ENCODE data around the gene HPSE2.
"Not testable (repeated sequence)": the region's sequence is repeated elsewhere in the genome, so short reads cannot be mapped to it uniquely, and the experiment has no call there.

The HPSE2 gene

DNA sequence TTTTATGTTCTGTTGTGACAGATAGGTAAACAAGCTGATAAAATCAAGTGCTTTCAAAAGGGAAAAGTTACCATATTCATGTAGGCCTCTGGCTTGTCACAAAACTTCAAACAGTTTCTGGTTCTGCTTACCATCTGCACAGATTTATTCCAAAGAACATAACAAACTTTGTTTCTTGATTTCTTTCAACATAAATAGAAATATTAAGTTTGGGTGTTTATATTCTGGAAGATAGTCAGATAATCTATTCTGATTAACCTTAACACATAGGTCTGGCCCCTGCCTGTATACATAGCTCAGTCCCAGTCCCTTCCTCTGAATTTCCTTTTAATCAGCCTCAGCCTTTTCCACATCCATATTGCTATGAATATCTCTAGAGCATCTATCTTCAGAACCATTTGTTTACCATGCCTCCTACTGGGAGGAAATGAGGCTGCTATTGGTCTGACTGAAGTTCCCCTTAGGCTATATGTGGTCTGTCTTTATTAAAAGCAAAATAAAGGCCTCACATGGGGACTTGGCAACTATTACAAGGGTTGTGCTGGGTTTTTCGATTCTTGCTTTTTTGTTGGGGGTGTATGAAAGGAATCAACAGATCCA lies 319.0 kb downstream of the HPSE2 start:
- DNase-seq = no peak

DNA sequence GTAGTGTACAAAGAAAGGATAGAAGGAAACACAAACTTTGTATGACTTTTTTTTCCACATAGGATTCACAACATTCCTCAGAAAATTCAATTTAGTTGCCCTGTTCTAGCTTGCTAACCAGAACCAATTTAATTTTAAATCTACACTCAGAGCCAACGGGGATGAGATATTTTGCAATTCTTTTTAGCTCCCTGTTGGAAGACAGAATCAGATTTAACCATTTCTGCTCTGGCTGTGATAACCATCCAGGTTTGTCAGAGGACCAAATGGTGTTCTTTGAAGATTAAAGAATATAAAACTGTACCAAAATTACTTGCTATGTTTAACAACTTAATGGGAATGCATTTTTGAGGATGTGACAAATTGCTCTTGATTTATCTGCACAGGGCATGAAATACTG lies 319.7 kb downstream of the HPSE2 start:
- DNase-seq = no peak

DNA sequence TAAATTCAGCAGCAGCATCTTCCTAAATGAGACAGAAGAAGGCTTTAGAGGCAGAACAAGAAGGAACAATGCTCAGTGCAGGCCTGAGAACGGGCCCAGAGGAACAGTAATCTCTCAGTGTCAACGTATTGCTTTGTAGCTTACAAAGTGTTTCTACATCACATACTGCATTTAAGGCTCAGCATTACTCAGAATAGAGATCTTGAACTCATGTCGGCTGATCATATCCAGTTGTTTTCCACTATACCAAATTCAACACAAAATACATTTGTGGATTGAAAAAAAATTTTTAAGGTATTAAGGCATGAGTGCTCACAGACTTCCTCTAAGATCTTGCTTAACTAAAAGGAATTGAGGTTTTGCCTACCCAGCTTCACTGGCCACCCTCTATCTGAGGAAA lies 325.1 kb downstream of the HPSE2 start:
- no peak for DNase-seq

DNA sequence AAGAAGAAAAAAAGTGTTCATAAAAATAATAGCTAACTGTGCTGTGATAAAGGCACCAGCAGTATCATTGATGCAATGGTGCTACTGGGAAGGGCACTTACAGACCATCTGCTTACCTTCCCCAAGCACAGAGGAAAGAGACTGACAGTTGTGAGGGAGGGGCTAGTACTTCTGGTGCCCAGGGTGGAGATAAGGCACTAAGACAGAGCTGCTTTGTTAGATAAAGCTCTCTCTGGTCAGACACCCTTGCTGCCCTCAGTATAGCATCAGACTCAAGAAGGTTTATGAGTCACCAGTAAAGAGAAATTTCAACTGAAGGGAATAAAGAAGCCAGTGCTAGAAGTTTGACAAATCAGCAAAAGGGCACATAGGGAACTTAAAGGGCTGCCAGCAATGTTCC lies 325.6 kb downstream of the HPSE2 start:
- DNase-seq = no peak

DNA sequence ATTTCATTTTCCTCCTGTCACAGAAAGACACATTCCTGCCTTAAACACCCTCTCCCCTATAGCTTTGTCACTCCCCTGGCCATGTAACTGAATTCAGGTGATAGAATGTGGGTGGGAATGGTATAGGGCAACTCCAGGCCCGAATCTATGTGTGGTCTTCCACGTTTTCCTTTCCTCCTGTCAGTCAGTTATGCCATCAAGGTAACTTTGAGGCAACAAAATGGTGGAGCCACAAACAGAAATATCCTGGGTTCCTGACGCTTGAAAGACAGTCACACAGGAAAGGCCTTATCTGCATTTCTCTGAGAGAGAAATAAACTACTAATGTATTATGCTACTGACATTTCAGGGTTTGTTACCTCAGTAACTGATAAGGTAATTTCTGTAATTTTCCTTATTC lies 326.8 kb downstream of the HPSE2 start:
- DNase-seq = no peak

DNA sequence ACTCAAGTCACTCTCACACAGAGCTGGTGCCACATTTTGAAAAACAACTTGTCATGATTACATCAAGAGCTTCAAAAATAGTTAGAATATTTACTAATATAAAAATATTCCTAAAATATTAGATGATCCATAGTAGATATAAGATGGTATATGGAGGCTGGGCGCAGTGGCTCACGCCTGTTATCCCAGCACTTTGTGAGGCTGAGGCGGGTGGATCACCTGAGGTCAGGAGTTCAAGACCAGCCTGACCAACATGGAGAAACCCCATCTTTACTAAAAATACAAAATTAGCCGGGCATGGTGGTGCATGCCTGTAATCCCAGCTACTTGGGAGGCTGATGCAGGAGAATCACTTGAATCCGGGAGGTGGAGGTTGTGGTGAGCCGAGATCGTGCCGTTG lies 327.4 kb downstream of the HPSE2 start:
- not testable (repeated sequence) for DNase-seq

DNA sequence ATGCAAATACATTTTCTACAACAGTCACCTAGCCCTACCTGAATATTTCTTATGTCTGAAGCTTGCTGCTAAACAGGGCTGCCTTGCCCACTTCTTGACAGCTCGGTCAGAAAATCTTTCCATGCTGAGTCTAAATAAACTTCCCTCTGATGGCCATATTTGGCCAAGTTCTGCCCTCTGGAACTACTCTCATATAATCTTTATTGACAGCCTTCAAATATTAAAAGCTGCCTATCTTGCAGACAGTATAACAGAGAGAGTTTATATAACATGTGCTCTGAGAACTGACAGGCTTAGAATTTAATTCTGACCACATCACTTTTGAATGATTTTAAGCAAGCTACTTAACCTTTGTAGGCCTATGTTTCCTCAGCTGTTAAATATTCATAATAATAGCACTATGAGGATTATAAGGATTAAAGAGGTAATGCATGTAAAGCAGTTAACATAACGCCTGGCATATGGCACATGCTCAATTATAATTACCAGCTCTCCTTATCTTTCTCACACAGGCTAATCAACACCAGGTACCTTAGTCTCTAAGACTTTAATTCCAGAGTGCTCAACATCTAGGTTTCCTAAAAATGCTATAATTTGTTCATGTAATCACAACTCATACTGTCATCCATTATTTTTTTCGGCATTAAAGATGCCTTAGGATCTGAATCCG lies 334.1 kb downstream of the HPSE2 start:
- DNase-seq = no peak

DNA sequence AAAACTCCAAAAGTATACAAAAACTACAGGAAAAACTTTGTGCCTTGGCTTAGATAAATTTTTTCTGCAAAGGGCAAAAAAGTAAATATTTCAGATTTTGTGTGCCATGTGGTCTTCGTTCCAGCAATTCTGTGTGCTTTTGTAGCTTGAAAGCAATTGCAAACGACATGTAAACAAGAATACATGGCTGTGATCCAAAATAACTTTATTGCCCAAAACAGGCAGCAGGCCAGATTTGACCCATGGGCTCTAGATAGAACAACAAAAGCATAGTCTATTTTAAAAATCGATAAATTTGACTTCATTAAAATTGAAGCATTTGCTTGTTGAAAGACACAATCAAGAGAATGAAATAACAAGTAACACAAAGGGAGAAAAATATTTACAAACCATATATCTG lies 336.6 kb downstream of the HPSE2 start:
- DNase-seq = no peak

DNA sequence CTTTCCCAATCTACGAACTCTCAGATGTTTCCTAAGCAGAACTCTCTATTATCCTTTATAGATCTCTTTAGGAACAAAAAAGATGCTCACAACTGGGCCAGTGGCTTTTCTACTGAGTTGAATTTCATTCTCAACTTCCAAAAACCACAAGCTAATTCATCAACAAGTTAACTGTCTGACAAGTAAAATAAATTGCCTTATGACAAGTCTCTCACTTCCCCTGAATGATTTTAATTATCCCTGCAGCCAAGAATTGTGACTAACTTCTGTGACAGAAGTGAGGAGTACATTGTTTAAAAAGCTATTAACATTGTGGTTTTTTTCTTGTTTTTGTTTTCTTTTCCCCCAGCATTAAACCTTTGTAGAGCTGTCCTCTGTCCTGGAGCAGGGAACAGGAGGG lies 343.1 kb downstream of the HPSE2 start:
- no peak for DNase-seq

DNA sequence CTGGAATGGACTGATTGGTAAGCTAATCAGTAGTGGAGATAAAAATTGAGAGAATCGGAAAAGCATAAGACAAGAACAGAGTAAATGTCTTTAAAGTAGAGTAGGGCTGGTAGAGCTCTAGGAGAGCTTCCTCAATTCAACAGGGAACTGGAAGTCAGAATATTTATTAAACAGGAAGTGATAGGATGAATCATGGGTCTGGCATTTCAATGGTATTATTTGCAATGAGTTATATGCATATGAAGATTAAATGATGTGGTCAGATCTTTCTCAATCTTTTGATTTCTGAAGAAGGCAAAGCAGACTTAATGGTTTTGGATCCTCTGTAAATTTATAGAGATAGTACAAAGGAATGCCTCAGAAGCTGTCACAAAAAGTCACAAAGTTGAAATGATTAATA lies 349.0 kb downstream of the HPSE2 start:
- no peak for DNase-seq

DNA sequence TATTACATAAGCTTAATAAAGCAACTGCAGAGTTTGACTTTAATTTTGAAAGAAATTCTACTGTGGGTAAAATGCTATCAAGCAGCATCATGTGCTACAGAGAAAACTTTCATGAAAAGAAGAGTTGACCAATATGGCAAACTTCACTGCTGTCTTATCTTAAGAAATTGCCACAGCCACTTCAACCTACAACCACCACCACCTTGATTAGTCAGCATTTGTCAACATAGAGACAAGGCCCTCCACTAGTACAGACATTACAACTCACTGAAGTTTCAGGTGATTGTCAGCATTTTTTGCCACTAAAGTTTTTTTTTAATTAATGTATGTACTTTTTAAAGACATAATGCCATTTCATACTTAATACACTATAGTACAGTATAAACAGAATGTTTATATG lies 350.3 kb downstream of the HPSE2 start:
- no peak for DNase-seq

DNA sequence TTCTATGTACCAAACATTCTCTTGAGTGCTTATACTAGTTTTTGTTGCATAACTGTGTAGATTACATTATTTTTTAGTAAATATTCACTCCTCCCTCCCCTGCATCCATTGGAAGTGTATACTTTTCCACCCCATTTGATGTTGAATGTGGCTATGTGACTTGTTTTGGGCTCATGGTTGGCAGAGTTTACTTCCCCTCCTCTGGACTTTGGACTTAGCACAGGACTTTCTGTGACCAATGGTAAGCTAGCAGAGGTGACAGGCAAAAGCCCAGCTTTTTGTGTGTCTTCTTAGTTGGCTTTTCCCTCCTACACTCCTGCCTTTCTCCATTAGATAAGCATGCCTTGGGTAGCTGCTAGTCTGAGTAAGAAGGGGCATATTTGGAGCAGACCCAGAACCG lies 353.9 kb downstream of the HPSE2 start:
- no peak for DNase-seq

DNA sequence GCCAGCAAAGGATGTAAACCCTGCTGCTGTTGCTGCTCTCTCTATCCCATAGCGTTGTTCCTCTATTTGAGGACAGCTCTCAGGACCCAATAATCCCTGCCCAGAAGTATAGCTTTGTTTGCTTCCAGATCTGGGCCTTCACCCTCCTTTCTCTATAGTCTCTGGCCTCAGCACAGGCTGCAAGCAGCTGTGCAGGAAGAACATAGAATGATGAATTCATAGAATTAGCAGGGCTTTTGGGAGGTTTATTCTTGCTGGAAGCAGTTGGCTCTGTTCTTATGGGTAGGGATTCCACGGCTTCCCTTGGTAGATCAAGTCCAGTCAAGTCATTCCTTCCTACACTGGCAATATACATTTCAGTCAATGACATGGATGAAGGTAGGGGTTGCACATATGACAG lies 354.7 kb downstream of the HPSE2 start:
- DNase-seq = no peak

DNA sequence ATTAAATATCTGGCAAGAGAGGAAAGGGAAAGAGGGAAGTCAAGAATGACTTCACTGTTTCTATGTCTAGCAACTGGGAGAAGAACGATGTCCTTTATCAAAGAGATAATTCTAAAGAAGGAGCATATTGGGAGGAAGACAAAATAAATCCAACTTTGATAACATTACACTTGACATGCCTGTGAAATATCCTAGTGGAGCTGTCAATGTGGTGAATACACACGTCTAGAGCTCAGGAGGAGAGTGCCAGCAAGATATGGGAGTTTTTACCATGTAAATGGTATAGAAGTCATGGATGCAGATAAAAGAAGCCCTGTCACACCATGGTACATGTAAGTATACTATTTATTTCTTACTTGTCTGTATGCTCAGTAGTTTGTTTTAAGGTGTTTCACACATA lies 356.7 kb downstream of the HPSE2 start:
- DNase-seq = no peak

DNA sequence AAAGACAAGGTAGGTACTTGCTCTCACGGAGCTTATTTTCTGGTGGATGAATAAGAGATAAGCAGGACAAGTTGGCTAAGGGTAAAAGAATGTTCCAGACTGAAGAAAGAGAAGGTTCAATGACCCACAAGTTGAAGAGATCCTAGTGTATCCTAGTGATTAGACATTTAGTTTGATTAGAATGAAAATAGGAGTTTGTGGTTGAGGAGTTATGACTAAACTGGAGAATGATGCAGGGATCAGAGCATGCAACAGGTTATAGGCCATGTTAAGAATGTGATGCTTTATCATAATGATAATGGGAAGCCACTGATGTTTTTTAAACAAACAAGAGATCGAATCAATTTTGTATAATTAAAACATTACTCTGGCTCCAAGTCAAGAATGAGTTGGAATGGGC lies 357.2 kb downstream of the HPSE2 start:
- DNase-seq = no peak

DNA sequence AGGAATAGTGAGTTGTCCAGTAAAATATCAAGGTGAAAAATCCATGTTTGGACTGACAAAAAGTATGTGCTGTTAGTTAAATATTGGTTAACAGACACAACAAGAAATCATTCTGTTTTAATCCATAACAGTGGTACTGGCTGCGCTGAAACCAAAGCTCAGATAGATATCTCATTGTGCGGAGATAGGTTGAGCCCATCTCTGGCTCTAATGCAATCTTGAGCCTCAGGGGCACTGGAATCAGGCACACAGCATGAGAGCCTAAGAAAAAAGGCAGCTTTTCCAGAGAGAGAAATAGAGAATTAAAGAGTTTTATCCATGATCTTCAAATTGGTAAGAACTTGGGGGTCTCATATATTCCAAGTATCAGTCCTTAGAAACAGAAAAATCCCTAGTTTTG lies 373.7 kb downstream of the HPSE2 start:
- no peak for DNase-seq

DNA sequence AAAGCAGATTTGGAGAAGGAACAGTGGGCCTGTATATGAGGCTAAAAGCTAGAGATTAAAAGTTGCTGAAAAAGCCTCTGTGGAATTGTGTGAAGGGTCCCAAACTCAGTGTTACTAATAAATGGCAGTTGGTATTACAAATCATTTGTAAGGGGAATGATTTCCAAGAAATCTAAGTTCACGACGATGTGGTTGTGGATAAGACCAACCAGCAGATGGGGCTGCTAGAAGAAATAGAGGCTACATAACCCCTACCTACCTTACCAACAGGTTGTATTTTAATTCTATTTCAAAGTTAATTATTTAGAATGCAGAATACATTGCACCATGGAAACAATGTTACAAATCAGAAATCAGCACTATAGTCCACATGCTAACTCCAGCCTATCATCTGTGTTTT lies 377.1 kb downstream of the HPSE2 start:
- no peak for DNase-seq

DNA sequence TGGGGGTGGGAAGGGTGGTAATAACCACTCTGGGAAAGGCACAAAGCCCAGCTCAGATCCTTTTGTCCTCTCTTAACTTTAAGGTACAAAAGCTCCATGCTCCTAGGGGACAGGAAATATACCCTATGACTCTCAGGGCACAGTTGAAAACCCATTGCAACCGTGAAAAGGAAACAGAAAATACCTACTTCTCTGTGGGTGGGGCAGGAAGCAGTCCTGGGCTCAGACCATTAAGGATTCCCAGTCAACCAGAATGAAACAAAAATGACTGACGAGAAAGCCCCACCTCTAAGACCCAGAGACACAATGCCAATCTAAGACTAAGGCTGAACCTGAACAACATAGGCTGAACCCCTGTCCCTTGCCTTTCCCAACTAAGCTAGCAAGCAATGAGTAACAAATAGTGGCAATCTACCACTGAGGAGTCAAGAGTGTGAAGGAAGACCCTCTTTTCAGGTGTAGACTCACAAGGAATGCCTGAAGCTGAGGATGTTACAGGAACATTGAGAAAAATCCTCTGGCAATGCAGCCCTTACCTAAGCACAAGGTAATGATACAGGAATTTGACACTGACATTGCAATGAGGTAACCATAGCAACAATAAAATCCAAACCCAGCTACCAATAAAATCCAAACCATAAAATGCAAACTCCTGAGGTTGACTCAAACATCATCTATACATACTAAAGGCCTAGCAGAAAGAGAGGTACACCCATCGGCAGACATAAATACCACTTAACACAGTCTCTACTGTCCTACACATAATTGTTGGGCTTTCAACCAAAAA lies 380.1 kb downstream of the HPSE2 start:
- no peak for DNase-seq

DNA sequence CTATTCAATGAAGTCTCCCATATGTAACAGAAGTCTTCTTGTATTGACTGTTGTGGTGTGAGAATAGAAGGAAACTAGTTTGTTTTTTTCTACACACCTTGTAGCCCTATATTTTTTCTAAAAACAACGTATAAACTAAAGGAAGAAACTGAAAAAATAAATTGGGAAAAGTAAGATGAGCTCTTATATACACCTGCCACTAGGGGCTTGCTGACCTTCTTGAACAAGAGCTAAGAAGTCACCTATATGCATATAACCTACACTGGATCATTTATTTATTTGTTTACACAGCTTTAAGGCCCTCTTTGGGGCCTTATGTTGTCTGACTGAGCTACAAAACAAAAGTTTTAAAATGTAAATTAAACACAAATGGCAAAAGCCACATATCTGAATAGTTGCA lies 383.0 kb downstream of the HPSE2 start:
- no peak for DNase-seq

DNA sequence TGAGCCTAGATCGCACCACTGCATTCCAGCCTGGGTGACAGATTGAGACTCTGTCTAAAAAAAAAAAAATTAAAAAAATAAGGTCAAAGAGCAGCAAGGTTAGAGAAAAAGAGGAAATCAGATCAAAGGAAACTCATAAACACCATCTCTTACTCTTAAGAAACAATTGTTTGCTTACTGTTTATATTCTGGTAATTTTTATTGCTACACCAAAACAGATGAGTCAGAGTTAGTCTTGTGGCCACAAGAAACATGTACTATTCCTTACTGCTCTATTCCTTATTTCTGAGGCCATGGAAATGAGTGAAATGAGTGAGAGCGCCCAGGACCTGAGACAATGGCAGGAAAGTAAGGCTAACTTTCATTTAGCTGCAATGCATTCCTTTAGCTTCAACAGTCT lies 387.3 kb downstream of the HPSE2 start:
- DNase-seq = no peak

DNA sequence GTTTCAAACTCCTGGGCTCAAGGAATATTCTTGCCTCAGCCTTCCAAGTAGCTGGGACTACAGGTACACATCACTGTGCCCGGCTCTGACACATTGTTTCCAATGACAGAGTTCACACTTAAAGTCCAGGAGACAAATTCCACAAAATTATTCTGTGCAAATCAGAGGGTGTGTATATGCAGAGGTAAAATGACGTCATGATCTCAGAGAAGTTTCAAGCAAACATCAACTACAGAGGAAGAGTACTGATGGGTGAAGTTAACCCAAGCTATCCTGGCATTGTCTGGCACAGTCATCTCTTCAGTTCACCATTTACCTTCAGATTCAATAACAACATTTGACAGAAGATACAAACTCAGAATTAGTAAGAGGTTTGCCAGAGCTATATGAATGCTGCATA lies 388.9 kb downstream of the HPSE2 start:
- DNase-seq = no peak

DNA sequence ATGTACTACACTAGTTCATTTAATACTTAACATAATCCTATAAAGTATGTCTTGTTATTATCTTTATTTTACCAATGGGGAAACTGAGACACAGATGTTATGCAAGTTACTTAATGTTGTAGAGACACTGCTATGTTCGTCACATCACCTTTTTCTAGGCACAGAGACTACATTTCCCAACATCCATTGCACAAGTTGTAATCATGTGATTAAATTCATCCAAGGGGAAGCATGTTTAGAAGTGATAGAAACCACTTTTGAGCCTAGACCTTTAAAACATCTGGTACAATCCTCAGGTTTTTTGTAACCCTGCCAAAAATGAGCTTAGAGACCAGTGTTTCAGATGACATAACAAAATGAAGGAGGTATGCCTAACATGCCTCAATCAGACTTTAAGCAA lies 402.1 kb downstream of the HPSE2 start:
- DNase-seq = no peak

DNA sequence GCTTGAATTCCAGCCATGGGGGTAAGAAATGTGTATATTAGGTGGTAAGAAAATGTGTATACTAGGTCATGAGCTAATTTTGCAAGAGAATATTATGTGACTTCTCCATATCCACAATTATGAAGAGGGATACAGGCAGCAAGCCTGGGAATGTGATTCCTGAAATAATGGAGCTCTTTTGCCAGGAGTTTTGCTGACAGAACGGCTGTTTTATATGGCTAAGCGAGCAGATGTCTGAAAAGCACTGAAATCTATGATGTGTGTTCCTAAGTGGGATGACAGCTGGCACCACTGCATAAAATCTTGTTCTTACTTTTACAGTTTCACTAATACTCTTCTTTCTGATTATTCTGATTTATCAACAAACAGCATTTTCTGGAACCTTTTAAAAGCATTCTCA lies 402.9 kb downstream of the HPSE2 start:
- no peak for DNase-seq

DNA sequence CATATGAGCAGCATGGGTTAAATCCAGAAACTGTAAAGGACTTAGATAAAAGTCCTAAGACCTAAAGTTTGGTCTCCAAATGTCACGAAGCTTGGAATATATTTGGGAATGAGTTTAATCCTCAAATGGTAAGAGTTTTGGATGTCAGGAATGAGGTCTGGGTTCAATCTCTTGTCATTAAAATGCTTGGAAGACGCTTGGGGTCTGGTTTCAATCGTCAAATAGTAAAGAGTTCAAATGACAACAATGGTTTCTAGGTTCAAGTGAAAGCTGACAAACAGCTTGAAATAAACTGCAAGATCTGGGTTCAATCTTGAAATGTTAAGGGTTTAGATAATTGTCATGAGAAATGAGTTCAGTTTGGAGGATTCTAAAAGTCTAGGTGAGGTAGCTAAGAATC lies 403.5 kb downstream of the HPSE2 start:
- no peak for DNase-seq

DNA sequence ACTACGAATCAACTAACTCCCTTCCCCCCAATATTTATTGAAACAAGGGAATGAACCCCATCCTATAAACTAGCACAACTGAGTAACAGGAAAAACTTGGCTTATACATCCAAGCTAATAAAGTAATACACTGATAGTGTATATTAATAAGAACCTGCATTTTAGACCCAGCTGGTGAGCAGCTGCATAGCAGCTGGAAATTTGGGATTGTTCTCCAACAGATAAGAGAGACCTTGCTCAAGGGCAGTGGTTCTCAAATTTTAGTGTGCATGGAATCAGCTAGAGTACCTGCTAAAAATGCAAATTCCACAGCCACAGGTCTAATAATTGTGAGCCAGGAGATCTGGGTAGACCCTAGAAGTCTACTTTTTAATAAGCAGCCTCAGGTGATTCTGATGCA lies 404.3 kb downstream of the HPSE2 start:
- no peak for DNase-seq
